ENCODE results near the gene NEU4. TPM values are rescaled to one million over a fixed set of nuclear protein-coding genes. Genes with fewer than 3 reads are reported as not detected.

NEU4 gene
- total and polyA plus RNA-seq, 2 donors (not counting 1 experiment from before 2014, with no cell fraction given): not detected

- no peak for DNase-seq (ENCODE audit: low read depth in 2 of 2)
- H3K4me2 ChIP-seq (ENCODE audit: extremely low read depth, insufficient read depth, low read length): no peak overlapping the region
- no peak overlapping the region for H3K4me3 ChIP-seq (replicated peaks in 1 of 4; ENCODE audit: control extremely low read depth in 1 of 4, insufficient read depth in 1 of 4, low read depth in 3 of 4, low read length in 4 of 4)
- peaks cover 2% of the 10 kb centered on the region for H3K4me1 ChIP-seq (ENCODE audit: control insufficient read depth, extremely low read depth, insufficient read depth, low read length)
- no peak overlapping the region for H3K27ac ChIP-seq (ENCODE audit: insufficient read depth, low read length)
- TF ChIP-seq CTCF (conservative IDR thresholded peaks at IDR 0.05 in 1 of 2, IDR thresholded peaks at IDR 0.05 in 1 of 2; ENCODE audit: low read depth in 1 of 2, low read length in 2 of 2) (no peak), EZH2 (IDR thresholded peaks at IDR 0.05; ENCODE audit: low read length, missing control alignments) (no peak)
- no peaks in the 10 kb centered on the region for H3K79me2 ChIP-seq (ENCODE audit: control insufficient read depth, insufficient read depth, low read length)
- H4K20me1 ChIP-seq (ENCODE audit: control insufficient read depth, extremely low read depth, insufficient read depth, low read length): no peaks in the 10 kb centered on the region
- peaks cover 17% of the 10 kb centered on the region for H3K27me3 ChIP-seq (ENCODE audit: control insufficient read depth, insufficient read depth, low read length)
- no peak overlapping the region for H2AFZ ChIP-seq (ENCODE audit: low read length)
- no peak overlapping the region for H3K9ac ChIP-seq (ENCODE audit: insufficient read depth, low read length)
- no peaks in the 10 kb centered on the region for H3K9me3 ChIP-seq (ENCODE audit: control insufficient read depth, insufficient read depth, low read depth, low read length)
- no peaks in the 10 kb centered on the region for H3K36me3 ChIP-seq (ENCODE audit: control insufficient read depth, insufficient read depth, low read length)
Observed at GRCh38 chr2:241862093-241862492, 53.1 kb downstream of the NEU4 start.

- Histone ChIP-seq H3K4me3 (replicated peaks in 1 of 4; ENCODE audit: control extremely low read depth in 1 of 4, insufficient read depth in 1 of 4, low read depth in 3 of 4, low read length in 4 of 4) (no peak overlapping the region), H3K79me2 (ENCODE audit: control insufficient read depth, insufficient read depth, low read length) (no peaks in the 10 kb centered on the region), H4K20me1 (ENCODE audit: control insufficient read depth, extremely low read depth, insufficient read depth, low read length) (no peaks in the 10 kb centered on the region), H3K4me2 (ENCODE audit: extremely low read depth, insufficient read depth, low read length) (no peak overlapping the region), H3K27ac (ENCODE audit: insufficient read depth, low read length) (no peak overlapping the region), H3K27me3 (ENCODE audit: control insufficient read depth, insufficient read depth, low read length) (peaks cover 22% of the 10 kb centered on the region), H3K9me3 (ENCODE audit: control insufficient read depth, insufficient read depth, low read depth, low read length) (no peaks in the 10 kb centered on the region), H3K36me3 (ENCODE audit: control insufficient read depth, insufficient read depth, low read length) (no peaks in the 10 kb centered on the region), H2AFZ (ENCODE audit: low read length) (no peak overlapping the region), H3K4me1 (ENCODE audit: control insufficient read depth, extremely low read depth, insufficient read depth, low read length) (peaks cover 2% of the 10 kb centered on the region), H3K9ac (ENCODE audit: insufficient read depth, low read length) (no peak overlapping the region)
- no peak for DNase-seq (ENCODE audit: low read depth in 2 of 2)
- no peak for TF ChIP-seq CTCF (conservative IDR thresholded peaks at IDR 0.05 in 1 of 2, IDR thresholded peaks at IDR 0.05 in 1 of 2; ENCODE audit: low read depth in 1 of 2, low read length in 2 of 2)
- TF ChIP-seq EZH2 (IDR thresholded peaks at IDR 0.05; ENCODE audit: low read length, missing control alignments): no peak
Observed at GRCh38 chr2:241862775-241863535, 54.0 kb downstream of the NEU4 start.

DNA sequence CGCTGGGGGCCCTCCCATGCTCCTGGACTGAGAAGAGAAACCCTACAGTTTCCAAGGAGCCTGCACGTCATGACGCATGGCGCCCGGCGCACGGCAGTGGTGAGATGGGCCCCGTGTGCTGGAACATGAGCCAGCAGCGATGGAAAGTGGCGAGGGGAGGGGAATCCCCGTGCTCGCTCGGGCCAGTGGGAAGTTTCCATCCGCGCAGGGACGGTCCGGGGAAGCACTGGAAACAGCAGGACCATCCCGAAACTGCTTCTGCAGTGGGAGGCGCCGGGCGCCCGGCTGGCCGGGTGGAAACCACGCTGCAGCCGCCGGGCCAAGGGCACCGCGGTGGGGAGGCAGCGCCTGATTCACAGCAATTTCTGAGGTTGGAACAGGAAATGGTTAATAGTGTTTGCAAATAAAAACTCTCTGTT lies 54.6 kb downstream of the NEU4 start:
- TF ChIP-seq CTCF (conservative IDR thresholded peaks at IDR 0.05 in 1 of 2, IDR thresholded peaks at IDR 0.05 in 1 of 2; ENCODE audit: low read depth in 1 of 2, low read length in 2 of 2) (no peak), EZH2 (IDR thresholded peaks at IDR 0.05; ENCODE audit: low read length, missing control alignments) (no peak)
- Histone ChIP-seq H3K79me2 (ENCODE audit: control insufficient read depth, insufficient read depth, low read length) (no peaks in the 10 kb centered on the region), H4K20me1 (ENCODE audit: control insufficient read depth, extremely low read depth, insufficient read depth, low read length) (no peaks in the 10 kb centered on the region), H3K27ac (ENCODE audit: insufficient read depth, low read length) (no peak overlapping the region), H3K27me3 (ENCODE audit: control insufficient read depth, insufficient read depth, low read length) (peaks cover 28% of the 10 kb centered on the region), H3K9ac (ENCODE audit: insufficient read depth, low read length) (no peak overlapping the region), H2AFZ (ENCODE audit: low read length) (no peak overlapping the region), H3K9me3 (ENCODE audit: control insufficient read depth, insufficient read depth, low read depth, low read length) (no peaks in the 10 kb centered on the region), H3K4me2 (ENCODE audit: extremely low read depth, insufficient read depth, low read length) (no peak overlapping the region), H3K4me1 (ENCODE audit: control insufficient read depth, extremely low read depth, insufficient read depth, low read length) (peaks cover 2% of the 10 kb centered on the region), H3K4me3 (replicated peaks in 1 of 4; ENCODE audit: control extremely low read depth in 1 of 4, insufficient read depth in 1 of 4, low read depth in 3 of 4, low read length in 4 of 4) (peak overlapping the region in 1 of 4 experiments; percentile 22), H3K36me3 (ENCODE audit: control insufficient read depth, insufficient read depth, low read length) (no peaks in the 10 kb centered on the region)
- DNase-seq (ENCODE audit: low read depth in 2 of 2): peak in 1 of 2 donors; percentile 25
